ENCODE measurements around the gene EFCAB6.

DNA sequence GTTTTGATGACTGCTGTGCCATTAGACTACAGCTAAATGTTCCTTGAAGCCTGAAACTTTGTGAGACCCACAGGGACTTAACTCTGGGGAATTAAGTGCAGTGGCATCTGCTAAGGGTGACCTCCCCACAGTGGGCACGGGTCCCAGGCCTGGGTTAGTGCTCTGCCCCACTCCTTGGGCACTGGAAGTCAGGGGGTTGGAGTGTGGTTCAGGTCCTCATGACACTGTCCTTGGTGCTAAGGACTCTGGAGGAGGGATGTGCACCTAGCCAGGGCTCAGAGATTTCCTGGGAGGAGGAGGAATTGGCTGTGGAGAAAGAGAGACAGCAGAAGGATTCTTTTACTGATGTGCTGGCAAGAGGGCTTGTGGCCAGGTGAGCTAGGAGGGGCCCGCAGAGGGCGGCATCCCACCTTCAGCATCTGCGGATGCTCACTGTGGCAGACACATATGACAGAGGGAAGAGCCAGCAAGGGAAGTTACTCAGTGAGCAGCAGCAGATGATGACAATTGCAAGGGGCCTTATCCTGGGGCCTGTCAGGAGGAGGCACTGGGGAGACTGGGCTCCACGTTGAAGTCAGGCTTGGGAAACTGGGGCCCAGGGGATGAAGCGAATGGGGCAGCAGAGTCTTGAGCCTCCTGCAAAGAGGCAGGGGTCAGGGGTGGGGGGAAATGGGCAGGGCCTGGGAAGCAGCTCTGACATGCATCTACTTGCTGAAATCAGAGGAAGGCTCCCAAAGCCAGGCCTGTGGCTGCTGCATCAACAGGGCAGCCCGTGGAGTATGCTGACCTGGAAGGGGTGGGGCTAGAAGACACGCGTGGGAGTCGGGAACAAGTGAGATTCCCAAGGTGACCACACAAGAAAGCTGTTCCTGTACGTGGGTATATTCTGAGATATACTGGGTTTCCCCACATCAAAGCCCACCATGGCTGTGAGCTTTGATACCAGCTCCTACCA, 256.3 kb downstream of the EFCAB6 start:
- TF ChIP-seq, protein P1, sequence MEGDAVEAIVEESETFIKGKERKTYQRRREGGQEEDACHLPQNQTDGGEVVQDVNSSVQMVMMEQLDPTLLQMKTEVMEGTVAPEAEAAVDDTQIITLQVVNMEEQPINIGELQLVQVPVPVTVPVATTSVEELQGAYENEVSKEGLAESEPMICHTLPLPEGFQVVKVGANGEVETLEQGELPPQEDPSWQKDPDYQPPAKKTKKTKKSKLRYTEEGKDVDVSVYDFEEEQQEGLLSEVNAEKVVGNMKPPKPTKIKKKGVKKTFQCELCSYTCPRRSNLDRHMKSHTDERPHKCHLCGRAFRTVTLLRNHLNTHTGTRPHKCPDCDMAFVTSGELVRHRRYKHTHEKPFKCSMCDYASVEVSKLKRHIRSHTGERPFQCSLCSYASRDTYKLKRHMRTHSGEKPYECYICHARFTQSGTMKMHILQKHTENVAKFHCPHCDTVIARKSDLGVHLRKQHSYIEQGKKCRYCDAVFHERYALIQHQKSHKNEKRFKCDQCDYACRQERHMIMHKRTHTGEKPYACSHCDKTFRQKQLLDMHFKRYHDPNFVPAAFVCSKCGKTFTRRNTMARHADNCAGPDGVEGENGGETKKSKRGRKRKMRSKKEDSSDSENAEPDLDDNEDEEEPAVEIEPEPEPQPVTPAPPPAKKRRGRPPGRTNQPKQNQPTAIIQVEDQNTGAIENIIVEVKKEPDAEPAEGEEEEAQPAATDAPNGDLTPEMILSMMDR (conservative IDR thresholded peaks at IDR 0.05), result no peak
- TF ChIP-seq EZH2 (IDR thresholded peaks at IDR 0.05; ENCODE audit: low read depth), result no peak

Measured in PC-9 (cell line).